Colonic mucosa (tissue), 4 donors: Measurements from ENCODE around the gene UBTD2. TPM values are rescaled to one million over a fixed set of nuclear protein-coding genes. Genes with fewer than 3 reads are reported as not detected.

Source experiments
- DNase-seq: peaks from one replicate; pipeline ENCODE4 v3.0.0-alpha.2; 2020
- H3K27ac ChIP-seq: fragments of 200-600 bp; one replicate; pipeline ENCODE4 v1.8.0; 2021
- H3K27me3 ChIP-seq: fragments of 200-600 bp; one replicate; pipeline ENCODE4 v1.8.0; 2021
- H3K36me3 ChIP-seq: fragments of 200-600 bp; one replicate; pipeline ENCODE4 v1.8.0; 2021
- H3K4me1 ChIP-seq: fragments of 200-600 bp; one replicate; pipeline ENCODE4 v1.8.0; 2021; ENCODE audit warnings: mild to moderate bottlenecking
- H3K4me3 ChIP-seq: fragments of 200-600 bp; one replicate; pipeline ENCODE4 v1.8.0; 2021
- H3K9ac ChIP-seq, 2 donors: one replicate each; pipeline ENCODE4 v1.7.0; 2013; ENCODE audit warnings: control low read depth in 2 of 2, low read depth in 2 of 2, low read length in 2 of 2
- H3K9me3 ChIP-seq: fragments of 200-600 bp; one replicate; pipeline ENCODE4 v1.8.0; 2021
- intact Hi-C: fragments of 100-400 bp; cut with DNase I; formaldehyde crosslinking; loops from one replicate; pipeline ENCODE4 v1.14.1; 2022
- total RNA-seq, 2 donors: library from RNA; stranded (reverse); fragmentation: NEBNext Ultra II Directional in 1 of 2; extraction: Animal tissue kit (Norgen Biotek cat#: 25700) in 1 of 2; gene quantifications; one replicate each; pipeline ENCODE4 v1.2.1, GENCODE V29; 2021
- TF ChIP-seq, protein P1 (sequence below): fragments of 200-600 bp; IDR thresholded peaks from one replicate; pipeline ENCODE4 v1.8.0; 2022; ENCODE audit warnings: antibody characterized with exemption, mild to moderate bottlenecking
- donor health status: healthy.
- donor health status: DM: no; HTN: no; CAD: no.
- donor health status: DM: no; HTN: no; CAD: no.

The UBTD2 gene
- total RNA-seq, 2 donors from 2014 or later = 15.4 to 24.3 TPM

DNA sequence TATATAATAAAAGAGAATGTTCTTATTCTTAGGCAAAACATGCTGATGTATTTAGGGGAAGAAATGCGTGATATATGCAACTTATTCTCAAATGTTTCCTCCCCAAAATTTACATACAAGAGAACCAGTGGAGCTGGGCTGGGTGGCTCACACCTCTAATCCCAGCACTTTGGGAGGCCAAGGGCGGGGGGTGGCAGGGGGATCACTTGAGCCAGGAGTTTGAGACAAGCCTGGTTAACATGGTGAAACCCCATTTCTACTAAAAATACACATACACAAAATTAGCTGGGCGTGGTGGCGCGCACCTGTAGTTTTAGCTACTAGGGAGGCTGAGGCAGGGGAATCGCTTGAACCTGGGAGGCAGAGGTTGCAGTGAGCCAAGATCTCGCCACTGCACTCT is 27.5 kb upstream of the UBTD2 start:
- intact Hi-C loops = no loop called here
- Histone ChIP-seq H3K9ac (no peak overlapping the region), H3K9me3 (no peaks in the 10 kb centered on the region), H3K27me3 (no peaks in the 10 kb centered on the region), H3K27ac (no peak overlapping the region), H3K4me1 (no peaks in the 10 kb centered on the region), H3K36me3 (no peaks in the 10 kb centered on the region), H3K4me3 (no peak overlapping the region)
- no peak for DNase-seq
- TF ChIP-seq, protein P1, sequence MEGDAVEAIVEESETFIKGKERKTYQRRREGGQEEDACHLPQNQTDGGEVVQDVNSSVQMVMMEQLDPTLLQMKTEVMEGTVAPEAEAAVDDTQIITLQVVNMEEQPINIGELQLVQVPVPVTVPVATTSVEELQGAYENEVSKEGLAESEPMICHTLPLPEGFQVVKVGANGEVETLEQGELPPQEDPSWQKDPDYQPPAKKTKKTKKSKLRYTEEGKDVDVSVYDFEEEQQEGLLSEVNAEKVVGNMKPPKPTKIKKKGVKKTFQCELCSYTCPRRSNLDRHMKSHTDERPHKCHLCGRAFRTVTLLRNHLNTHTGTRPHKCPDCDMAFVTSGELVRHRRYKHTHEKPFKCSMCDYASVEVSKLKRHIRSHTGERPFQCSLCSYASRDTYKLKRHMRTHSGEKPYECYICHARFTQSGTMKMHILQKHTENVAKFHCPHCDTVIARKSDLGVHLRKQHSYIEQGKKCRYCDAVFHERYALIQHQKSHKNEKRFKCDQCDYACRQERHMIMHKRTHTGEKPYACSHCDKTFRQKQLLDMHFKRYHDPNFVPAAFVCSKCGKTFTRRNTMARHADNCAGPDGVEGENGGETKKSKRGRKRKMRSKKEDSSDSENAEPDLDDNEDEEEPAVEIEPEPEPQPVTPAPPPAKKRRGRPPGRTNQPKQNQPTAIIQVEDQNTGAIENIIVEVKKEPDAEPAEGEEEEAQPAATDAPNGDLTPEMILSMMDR = no peak

DNA sequence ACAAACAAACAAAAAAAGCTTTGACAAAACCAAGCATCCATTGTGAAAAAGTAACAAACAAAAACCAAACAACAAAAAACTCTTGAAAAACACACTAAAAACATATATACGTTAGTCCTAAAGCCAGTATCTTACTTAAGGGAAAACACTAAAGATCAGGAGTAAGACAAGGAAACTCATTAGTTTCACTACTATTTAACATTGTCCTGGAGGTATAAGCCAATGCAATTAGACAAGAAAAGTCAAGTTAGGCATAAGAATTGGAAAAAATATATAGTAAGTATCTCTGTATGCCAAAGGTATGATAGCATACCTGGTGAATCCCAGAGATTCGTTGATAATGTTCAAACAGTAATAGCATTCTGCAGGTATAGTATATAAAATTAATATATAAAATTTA is 21.8 kb upstream of the UBTD2 start:
- Histone ChIP-seq H3K36me3 (no peaks in the 10 kb centered on the region), H3K27ac (no peak overlapping the region), H3K27me3 (no peaks in the 10 kb centered on the region), H3K4me3 (no peak overlapping the region), H3K4me1 (no peaks in the 10 kb centered on the region), H3K9me3 (no peaks in the 10 kb centered on the region), H3K9ac (no peak overlapping the region)
- intact Hi-C loops = no loop called here
- TF ChIP-seq, protein P1 = no peak
- no peak for DNase-seq

DNA sequence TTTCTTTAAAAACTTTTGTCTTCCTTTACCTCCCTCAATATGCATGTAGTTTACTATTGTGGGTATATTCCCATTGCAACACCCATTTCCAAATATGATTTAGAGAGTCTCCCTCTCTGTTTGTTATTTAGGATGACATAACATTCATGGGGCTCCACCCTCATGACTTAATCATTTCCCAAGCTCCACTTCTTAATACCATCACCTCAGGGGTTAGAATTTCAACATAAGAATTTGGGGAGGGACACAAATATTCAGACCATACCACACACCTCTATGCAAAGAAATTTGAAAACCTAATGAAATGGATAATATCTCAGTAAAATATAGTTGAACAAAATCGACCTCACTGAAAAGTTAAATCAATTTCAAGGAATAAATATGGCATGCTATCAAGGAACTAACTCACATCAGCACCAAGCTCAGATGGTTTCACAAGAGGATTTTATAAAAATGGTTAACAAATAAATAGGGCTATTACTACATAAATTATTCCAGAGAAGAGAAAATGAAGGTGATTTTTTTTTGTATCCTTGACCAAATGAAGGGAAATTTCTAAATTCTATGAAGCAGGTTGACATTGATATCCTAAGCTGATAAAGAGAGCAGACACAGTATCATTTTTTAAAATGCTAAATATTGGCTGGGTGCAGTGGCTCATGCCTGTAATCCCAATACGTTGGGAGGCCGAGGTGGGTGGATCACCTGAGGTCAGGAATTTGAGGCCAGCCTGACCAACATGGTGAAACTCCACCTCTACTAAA is 20.2 kb upstream of the UBTD2 start:
- TF ChIP-seq, protein P1 = no peak
- no peak for DNase-seq
- H3K4me1 ChIP-seq = no peaks in the 10 kb centered on the region
- no peaks in the 10 kb centered on the region for H3K36me3 ChIP-seq
- no peak overlapping the region for H3K27ac ChIP-seq
- no peak overlapping the region for H3K4me3 ChIP-seq
- H3K9me3 ChIP-seq = no peaks in the 10 kb centered on the region
- no peak overlapping the region for H3K9ac ChIP-seq
- intact Hi-C loops = no loop called here
- H3K27me3 ChIP-seq = no peaks in the 10 kb centered on the region

DNA sequence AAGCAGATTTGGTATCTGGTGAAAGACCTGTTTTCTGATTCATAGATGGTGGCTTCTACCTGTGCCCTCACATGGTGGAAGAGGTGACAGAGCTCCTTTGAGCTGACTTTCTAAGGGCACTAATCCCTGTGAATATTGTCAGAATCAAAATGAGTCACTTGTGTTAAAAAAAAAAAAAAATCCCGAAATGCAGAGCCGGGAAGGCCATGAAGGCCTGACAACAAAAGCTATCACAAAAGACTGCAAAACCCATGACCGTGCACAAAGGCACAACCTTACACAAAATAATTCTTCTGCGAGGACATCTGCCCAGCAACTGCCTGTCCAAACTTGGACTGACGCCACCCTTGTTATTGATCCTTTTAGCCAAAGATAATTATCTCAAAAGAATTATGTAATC is 19.6 kb upstream of the UBTD2 start:
- Histone ChIP-seq H3K27me3 (no peaks in the 10 kb centered on the region), H3K9ac (no peak overlapping the region)

DNA sequence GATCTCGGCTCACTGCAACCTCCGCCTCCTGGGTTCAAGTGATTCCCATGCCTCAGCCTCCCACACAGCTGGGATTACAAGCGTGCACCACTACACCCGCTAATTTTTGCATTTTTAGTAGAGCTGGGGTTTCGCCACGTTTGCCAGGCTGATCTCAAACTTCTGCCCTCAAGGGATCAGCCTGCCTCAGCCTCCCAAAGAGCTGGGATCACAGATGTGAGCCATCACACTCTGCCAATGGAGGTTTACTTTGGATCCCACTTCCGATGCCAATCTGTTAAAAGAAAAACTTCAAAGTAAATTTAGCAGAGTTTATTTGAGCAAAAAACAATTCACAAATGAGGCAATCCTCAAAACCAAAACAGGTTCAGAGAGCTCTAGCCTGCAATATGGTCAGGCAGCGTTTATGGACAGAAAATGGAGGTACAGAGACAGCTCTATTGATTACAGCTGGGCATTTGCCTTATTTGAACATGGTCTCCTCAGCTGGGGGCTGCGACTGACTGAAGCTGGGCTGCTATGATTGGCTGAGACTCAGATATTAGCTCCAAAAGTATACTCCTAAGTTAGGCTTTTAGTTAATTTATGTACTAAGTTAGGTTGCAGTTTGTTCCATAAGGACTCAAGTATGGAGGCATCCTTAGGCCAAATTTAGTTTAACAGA is 18.6 kb upstream of the UBTD2 start:
- no peak overlapping the region for H3K9ac ChIP-seq
- no peak overlapping the region for H3K4me3 ChIP-seq
- TF ChIP-seq, protein P1 = no peak
- H3K4me1 ChIP-seq = no peaks in the 10 kb centered on the region
- no peak overlapping the region for H3K27ac ChIP-seq
- no peaks in the 10 kb centered on the region for H3K9me3 ChIP-seq
- intact Hi-C loops = no loop called here
- DNase-seq = no peak
- H3K27me3 ChIP-seq = no peaks in the 10 kb centered on the region
- no peaks in the 10 kb centered on the region for H3K36me3 ChIP-seq

More for the DNA sequence above, 19.6 kb upstream of the UBTD2 start:
- DNase-seq = no peak
- TF ChIP-seq, protein P1 = no peak
- H3K27ac ChIP-seq = no peak overlapping the region
- H3K9me3 ChIP-seq = no peaks in the 10 kb centered on the region
- H3K4me1 ChIP-seq = no peaks in the 10 kb centered on the region
- H3K4me3 ChIP-seq = no peak overlapping the region
- no peaks in the 10 kb centered on the region for H3K36me3 ChIP-seq
- intact Hi-C loops = no loop called here
